K562 (cell line): Measurements from ENCODE around the gene CSK.

Experiments
- CC2D1A ChIP-seq: fragments of 450-650 bp; IDR thresholded peaks from 2 replicates; pipeline ENCODE4 v1.6.1; 2017; ENCODE audit warnings: mild to moderate bottlenecking
- CTCF ChIP-seq, 3 experiments: IDR thresholded peaks in 2 of 3; conservative IDR thresholded peaks in 1 of 3; 2 replicates each; pipeline ENCODE4 v1.5.1; 2011 to 2012; ENCODE audit warnings: low read length in 3 of 3, mild to moderate bottlenecking in 3 of 3, control low read depth in 2 of 3, improper control_type of control experiment in 1 of 3, inconsistent platforms in 1 of 3, low read depth in 1 of 3, mixed read lengths in 1 of 3, moderate library complexity in 1 of 3; ENCODE audit not compliant: insufficient read depth in 2 of 3
- HEY1 ChIP-seq: fragments of 250-450 bp; sonication (Bioruptor Pico); IDR thresholded peaks from 2 replicates; pipeline ENCODE4 v1.5.0; 2020; ENCODE audit warnings: mild to moderate bottlenecking, moderate library complexity, borderline replicate concordance
- MTA1 ChIP-seq: fragments of 450-650 bp; IDR thresholded peaks from 2 replicates; pipeline ENCODE4 v1.6.1; 2017; ENCODE audit warnings: borderline replicate concordance
- PHF21A ChIP-seq: fragments of 450-650 bp; IDR thresholded peaks from 2 replicates; pipeline ENCODE4 v1.6.1; 2017; ENCODE audit warnings: low read depth, borderline replicate concordance
- POLR2AphosphoS5 ChIP-seq: IDR thresholded peaks from 2 replicates; pipeline ENCODE4 v1.6.1; 2011; ENCODE audit warnings: mild to moderate bottlenecking, low read depth, low read length, moderate library complexity; ENCODE audit not compliant: control insufficient read depth, insufficient read depth
- TEAD4 ChIP-seq, 2 experiments: sonication (generic) in 1 of 2; formaldehyde crosslinking in 1 of 2; IDR thresholded peaks; 2 replicates each; pipeline versions ENCODE4 v1.6.1 to v1.8.0; 2012 to 2022; ENCODE audit warnings: borderline replicate concordance in 1 of 2, inconsistent platforms in 1 of 2, low read length in 1 of 2, mild to moderate bottlenecking in 1 of 2, missing genetic modification reagents in 1 of 2
- TF ChIP-seq, protein P1 (sequence below): fragments of 150-350 bp; IDR thresholded peaks from 2 replicates; pipeline ENCODE4 v1.6.1; 2014; ENCODE audit warnings: low read depth, mild to moderate bottlenecking, low read length, borderline replicate concordance

DNA sequence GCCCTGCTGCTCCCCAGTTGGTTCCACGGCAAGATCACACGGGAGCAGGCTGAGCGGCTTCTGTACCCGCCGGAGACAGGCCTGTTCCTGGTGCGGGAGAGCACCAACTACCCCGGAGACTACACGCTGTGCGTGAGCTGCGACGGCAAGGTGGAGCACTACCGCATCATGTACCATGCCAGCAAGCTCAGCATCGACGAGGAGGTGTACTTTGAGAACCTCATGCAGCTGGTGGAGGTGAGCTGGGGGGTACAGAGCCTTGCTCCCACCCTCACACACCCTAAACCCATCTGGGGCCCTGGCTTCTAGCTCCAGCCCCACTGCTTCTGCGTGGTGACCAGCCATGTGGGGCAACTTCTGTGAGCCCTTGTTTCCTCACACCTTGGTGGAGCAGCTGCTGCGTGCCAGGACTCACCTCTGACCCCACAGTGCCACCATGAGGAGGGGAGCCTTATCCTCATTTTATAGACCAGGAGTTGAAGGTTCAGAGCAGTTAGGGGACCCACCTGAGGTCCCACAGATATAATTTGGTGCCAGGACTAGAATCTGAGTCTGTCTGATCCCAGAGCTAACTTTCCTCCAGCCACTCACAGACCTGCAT lies 17.5 kb downstream of the CSK start:
- TF ChIP-seq CTCF (IDR thresholded peaks at IDR 0.05 in 2 of 3, conservative IDR thresholded peaks at IDR 0.05 in 1 of 3; ENCODE audit: insufficient read depth in 2 of 3, low read depth in 1 of 3, low read length in 3 of 3) (no peak), PHF21A (no peak), TEAD4 (IDR thresholded peaks at IDR 0.05; ENCODE audit: low read length) (no peak), TEAD4 (CRISPR knock-in tag; IDR thresholded peaks at IDR 0.05; ENCODE audit: borderline replicate concordance) (no peak), POLR2AphosphoS5 (no peak), MTA1 (no peak), HEY1 (CRISPR knock-in tag) (no peak), CC2D1A (no peak)
- TF ChIP-seq, protein P1, sequence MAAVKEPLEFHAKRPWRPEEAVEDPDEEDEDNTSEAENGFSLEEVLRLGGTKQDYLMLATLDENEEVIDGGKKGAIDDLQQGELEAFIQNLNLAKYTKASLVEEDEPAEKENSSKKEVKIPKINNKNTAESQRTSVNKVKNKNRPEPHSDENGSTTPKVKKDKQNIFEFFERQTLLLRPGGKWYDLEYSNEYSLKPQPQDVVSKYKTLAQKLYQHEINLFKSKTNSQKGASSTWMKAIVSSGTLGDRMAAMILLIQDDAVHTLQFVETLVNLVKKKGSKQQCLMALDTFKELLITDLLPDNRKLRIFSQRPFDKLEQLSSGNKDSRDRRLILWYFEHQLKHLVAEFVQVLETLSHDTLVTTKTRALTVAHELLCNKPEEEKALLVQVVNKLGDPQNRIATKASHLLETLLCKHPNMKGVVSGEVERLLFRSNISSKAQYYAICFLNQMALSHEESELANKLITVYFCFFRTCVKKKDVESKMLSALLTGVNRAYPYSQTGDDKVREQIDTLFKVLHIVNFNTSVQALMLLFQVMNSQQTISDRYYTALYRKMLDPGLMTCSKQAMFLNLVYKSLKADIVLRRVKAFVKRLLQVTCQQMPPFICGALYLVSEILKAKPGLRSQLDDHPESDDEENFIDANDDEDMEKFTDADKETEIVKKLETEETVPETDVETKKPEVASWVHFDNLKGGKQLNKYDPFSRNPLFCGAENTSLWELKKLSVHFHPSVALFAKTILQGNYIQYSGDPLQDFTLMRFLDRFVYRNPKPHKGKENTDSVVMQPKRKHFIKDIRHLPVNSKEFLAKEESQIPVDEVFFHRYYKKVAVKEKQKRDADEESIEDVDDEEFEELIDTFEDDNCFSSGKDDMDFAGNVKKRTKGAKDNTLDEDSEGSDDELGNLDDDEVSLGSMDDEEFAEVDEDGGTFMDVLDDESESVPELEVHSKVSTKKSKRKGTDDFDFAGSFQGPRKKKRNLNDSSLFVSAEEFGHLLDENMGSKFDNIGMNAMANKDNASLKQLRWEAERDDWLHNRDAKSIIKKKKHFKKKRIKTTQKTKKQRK = no peak
